Measurements from ENCODE around the gene ATP6V0A1. TPM values are rescaled to one million over a fixed set of nuclear protein-coding genes. Genes with fewer than 3 reads are reported as not detected.
"Not testable (repeated sequence)": the region's sequence is repeated elsewhere in the genome, so short reads cannot be mapped to it uniquely, and the experiment has no call there.

ATP6V0A1 gene
- total RNA-seq, 4 donors from 2014 or later, result 35.9 to 62.7 (median 47.5) TPM

GRCh38 chr17:42553161-42553818 is 94.6 kb downstream of the ATP6V0A1 start:
- peaks cover 0 to 7% (median 0%) of the 10 kb centered on the region in 3 donors for H3K36me3 ChIP-seq
- intact Hi-C loops (cut with DNase I), result no loop called here
- peaks cover 12 to 48% (median 34%) of the 10 kb centered on the region in 3 donors for H3K4me1 ChIP-seq
- no peak for DNase-seq
- TF ChIP-seq, protein P1, sequence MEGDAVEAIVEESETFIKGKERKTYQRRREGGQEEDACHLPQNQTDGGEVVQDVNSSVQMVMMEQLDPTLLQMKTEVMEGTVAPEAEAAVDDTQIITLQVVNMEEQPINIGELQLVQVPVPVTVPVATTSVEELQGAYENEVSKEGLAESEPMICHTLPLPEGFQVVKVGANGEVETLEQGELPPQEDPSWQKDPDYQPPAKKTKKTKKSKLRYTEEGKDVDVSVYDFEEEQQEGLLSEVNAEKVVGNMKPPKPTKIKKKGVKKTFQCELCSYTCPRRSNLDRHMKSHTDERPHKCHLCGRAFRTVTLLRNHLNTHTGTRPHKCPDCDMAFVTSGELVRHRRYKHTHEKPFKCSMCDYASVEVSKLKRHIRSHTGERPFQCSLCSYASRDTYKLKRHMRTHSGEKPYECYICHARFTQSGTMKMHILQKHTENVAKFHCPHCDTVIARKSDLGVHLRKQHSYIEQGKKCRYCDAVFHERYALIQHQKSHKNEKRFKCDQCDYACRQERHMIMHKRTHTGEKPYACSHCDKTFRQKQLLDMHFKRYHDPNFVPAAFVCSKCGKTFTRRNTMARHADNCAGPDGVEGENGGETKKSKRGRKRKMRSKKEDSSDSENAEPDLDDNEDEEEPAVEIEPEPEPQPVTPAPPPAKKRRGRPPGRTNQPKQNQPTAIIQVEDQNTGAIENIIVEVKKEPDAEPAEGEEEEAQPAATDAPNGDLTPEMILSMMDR (IDR thresholded peaks at IDR 0.05), result peak in 2 of 6 experiments; percentile 28 to 40
- no peak for TF ChIP-seq POLR2A (IDR thresholded peaks at IDR 0.05)
- H3K27ac ChIP-seq, result peak overlapping the region; percentile 87 to 96 (median 92)
- H3K27me3 ChIP-seq, result no peaks in the 10 kb centered on the region
- H3K9me3 ChIP-seq, result no peaks in the 10 kb centered on the region
- H3K4me3 ChIP-seq, result peak overlapping the region; percentile 68 to 87 (median 78)
- 44 to 53% methylated on average over 3 to 14 of the region's 45 CpGs for WGBS, 2 donors

DNA sequence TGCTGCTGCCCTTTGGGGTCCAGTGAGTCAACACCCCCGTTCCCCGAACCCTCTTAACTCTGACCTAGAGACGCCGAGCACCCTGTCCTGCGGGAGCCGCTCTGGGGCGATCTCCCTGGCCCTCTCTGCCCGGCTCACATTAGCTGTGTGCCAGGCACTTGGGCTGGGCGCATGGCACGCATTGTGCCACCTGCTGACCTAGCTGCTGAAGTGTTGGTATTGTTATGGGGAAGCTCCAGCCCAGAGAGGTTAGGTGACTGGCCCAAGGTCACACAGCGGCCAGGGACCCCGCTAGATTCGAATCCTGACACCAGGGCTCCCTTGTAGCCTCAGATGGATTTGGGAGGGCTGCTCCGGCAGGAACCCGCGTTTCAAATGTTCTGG is 95.2 kb downstream of the ATP6V0A1 start:
- peaks cover 0 to 7% (median 0%) of the 10 kb centered on the region in 3 donors for H3K36me3 ChIP-seq
- no peak for DNase-seq
- peak overlapping the region; percentile 87 to 96 (median 92) for H3K27ac ChIP-seq
- H3K4me3 ChIP-seq, result peak overlapping the region; percentile 68 to 87 (median 78)
- TF ChIP-seq, protein P1 (IDR thresholded peaks at IDR 0.05), result peak in 1 of 6 experiments; percentile 9
- TF ChIP-seq POLR2A (IDR thresholded peaks at IDR 0.05), result peak in 1 of 4 donors; percentile 13
- 3 to 40% methylated on average over 6 to 13 of the region's 16 CpGs for WGBS, 2 donors
- intact Hi-C loops (cut with DNase I), result no loop called here
- H3K27me3 ChIP-seq, result no peaks in the 10 kb centered on the region
- H3K9me3 ChIP-seq, result no peaks in the 10 kb centered on the region
- peaks cover 7 to 45% (median 28%) of the 10 kb centered on the region in 3 donors for H3K4me1 ChIP-seq

DNA sequence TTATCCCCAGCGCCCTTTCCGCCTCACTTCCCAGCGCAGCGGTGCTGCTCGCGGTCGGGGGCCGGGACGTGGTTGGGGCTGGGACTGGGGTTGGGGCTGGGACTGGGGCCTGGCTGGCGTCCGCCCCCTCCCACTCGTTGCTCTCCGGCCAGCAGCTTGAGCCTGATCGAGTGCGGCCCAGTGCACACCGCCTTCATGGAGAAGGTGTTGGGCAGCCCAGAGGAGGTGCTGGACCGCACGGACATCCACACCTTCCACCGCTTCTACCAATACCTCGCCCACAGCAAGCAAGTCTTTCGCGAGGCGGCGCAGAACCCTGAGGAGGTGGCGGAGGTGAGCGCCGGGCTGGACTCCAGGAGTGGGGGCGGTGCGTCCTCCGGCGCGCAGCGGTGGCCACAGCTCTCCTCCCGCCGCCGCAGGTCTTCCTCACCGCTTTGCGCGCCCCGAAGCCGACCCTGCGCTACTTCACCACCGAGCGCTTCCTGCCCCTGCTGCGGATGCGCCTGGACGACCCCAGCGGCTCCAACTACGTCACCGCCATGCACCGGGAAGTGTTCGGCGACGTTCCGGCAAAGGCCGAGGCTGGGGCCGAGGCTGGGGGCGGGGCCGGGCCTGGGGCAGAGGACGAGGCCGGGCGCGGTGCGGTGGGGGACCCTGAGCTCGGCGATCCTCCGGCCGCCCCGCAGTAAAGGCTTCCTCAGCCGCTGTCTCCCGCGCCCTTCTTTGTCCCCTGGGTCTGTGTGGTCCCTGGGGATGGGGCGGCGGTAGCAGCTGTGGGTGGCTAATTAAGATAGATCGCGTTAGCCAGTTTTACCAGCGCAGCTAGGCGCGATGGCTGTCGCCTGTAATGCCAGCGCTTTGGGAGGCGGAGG is 95.8 kb downstream of the ATP6V0A1 start:
- peaks cover 7 to 46% (median 24%) of the 10 kb centered on the region in 3 donors for H3K4me1 ChIP-seq
- H3K9me3 ChIP-seq, result no peaks in the 10 kb centered on the region
- no peak for DNase-seq
- peak overlapping the region; percentile 68 to 87 (median 78) for H3K4me3 ChIP-seq
- intact Hi-C loops (cut with DNase I), result no loop called here
- H3K27ac ChIP-seq, result peak overlapping the region; percentile 87 to 96 (median 92)
- 0 to 2% methylated on average over 2 to 28 of the region's 82 CpGs for WGBS, 2 donors
- peak in 3 of 4 donors; percentile 59 to 82 (median 77) for TF ChIP-seq POLR2A (IDR thresholded peaks at IDR 0.05)
- TF ChIP-seq, protein P1 (IDR thresholded peaks at IDR 0.05), result peak in 2 of 6 experiments; percentile 2 to 11
- peaks cover 0 to 7% (median 0%) of the 10 kb centered on the region in 3 donors for H3K36me3 ChIP-seq
- H3K27me3 ChIP-seq, result no peaks in the 10 kb centered on the region

DNA sequence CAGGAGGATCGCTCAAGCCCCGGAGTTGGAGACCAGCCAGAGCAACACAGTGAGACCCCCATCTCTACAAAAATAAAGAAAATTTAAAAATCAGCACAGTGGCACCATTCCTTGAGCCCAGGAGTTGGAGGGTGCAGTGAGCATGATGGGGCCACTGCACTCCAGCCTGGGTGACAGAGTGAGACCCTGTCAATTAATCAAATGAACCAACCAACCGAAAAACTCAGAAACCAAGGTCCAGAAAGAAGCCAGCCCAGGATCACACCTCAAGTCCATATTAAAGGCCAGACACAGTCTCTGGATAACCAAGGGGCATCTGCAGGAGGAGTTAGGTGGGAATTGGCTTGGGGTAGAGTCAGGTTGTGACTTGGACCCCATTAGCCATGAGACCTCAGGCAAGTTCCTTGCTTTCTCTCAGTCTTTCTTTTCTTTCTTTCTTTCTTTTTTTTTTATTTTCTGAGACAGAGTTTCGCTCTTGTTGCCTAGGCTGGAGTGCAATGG is 96.5 kb downstream of the ATP6V0A1 start:
- Histone ChIP-seq H3K4me3 (peak overlapping the region; percentile 68 to 87 (median 78)), H3K9me3 (no peaks in the 10 kb centered on the region), H3K36me3 (peaks cover 0 to 7% (median 0%) of the 10 kb centered on the region in 3 donors), H3K27ac (peak overlapping the region; percentile 87 to 96 (median 92)), H3K27me3 (no peaks in the 10 kb centered on the region), H3K4me1 (peaks cover 7 to 52% (median 24%) of the 10 kb centered on the region in 3 donors)
- DNase-seq, result no peak
- TF ChIP-seq, protein P1 (IDR thresholded peaks at IDR 0.05), result no peak
- no peak for TF ChIP-seq POLR2A (IDR thresholded peaks at IDR 0.05)
- intact Hi-C loops (cut with DNase I), result no loop called here
- WGBS, 2 donors, result 25 to 56% methylated on average over 2 to 4 of the region's 4 CpGs

DNA sequence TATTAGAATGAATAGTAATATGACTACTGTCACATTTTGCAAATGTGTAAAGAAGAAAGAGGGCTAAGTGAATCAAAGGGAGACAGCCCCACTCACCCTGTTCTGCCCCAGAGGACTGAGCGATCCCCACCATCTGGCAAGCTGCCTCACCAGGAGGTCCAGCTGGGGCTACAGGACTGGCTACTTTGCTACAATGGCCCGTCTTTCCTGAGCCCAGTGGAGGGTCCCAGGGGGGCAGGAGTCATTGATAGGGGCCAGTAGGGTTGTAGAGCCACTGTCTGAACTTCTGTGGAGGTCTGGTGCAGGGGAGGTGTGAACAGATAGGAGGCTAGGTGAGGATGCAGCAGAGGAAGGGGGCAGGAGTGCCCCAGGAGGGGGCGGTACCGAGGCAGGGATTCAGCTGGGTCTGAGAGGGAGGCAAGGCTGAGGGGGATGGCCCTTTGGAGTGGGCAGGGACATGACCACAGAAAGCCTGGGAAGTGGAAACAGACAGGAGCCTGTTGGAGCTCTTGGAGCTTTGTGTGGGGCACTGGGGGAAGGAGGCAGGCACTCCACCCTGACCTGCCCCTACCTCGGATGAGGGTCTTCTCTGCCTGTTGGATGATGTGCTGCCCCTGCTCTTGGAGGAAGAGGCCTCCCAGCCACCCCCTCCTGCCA is 97.4 kb downstream of the ATP6V0A1 start:
- H3K27me3 ChIP-seq; H3K4me3 ChIP-seq; H3K27ac ChIP-seq; DNase-seq; H3K9me3 ChIP-seq; H3K36me3 ChIP-seq; intact Hi-C loops (cut with DNase I): not testable (repeated sequence)
- 65% methylated on average over 5 of the region's 5 CpGs for WGBS, 2 donors
- peaks cover 7 to 59% (median 24%) of the 10 kb centered on the region in 3 donors for H3K4me1 ChIP-seq
